MM.1S (cell line): ENCODE measurements around the gene ASPHD1.

Source experiments
- DNase-seq: peaks from one replicate; pipeline ENCODE4 v3.0.0-alpha.2; 2015
- H2AFZ ChIP-seq: fragments of 300-600 bp; sonication (generic); 2 replicates; pipeline ENCODE4 v1.6.0; 2016; ENCODE audit warnings: antibody characterized with exemption, low read length
- H3F3A ChIP-seq: fragments of 300-600 bp; sonication (generic); 2 replicates; pipeline ENCODE4 v1.6.1; 2016; ENCODE audit warnings: mild to moderate bottlenecking, antibody characterized with exemption, low read length, moderate library complexity, mixed read lengths; ENCODE audit not compliant: insufficient read depth
- H3K27ac ChIP-seq: fragments of 300-600 bp; sonication (generic); 2 replicates; pipeline ENCODE4 v1.5.1; 2016; ENCODE audit warnings: mild to moderate bottlenecking, low read length
- H3K27me3 ChIP-seq: fragments of 300-600 bp; sonication (generic); replicated peaks from 2 replicates; pipeline ENCODE4 v1.6.0; 2016; ENCODE audit warnings: low read length; ENCODE audit not compliant: insufficient read depth
- H3K36me3 ChIP-seq: fragments of 300-600 bp; sonication (generic); replicated peaks from 2 replicates; pipeline ENCODE4 v1.6.1; 2016; ENCODE audit warnings: mild to moderate bottlenecking, low read length, mixed read lengths; ENCODE audit not compliant: insufficient read depth
- H3K4me1 ChIP-seq: fragments of 300-600 bp; sonication (generic); 2 replicates; pipeline ENCODE4 v1.6.1; 2016; ENCODE audit warnings: low read length, mixed read lengths
- H3K4me2 ChIP-seq: fragments of 300-600 bp; sonication (generic); 2 replicates; pipeline ENCODE4 v1.6.0; 2016; ENCODE audit warnings: low read depth, low read length
- H3K4me3 ChIP-seq: fragments of 300-600 bp; sonication (generic); 2 replicates; pipeline ENCODE4 v1.5.1; 2016; ENCODE audit warnings: low read length, mixed read lengths
- H3K79me2 ChIP-seq: fragments of 300-600 bp; sonication (generic); 2 replicates; pipeline ENCODE4 v1.6.1; 2016; ENCODE audit warnings: mixed run types, low read length, mixed read lengths
- H3K9ac ChIP-seq: fragments of 300-600 bp; sonication (generic); 2 replicates; pipeline ENCODE4 v1.6.1; 2016; ENCODE audit warnings: low read length, mixed read lengths
- H3K9me2 ChIP-seq: fragments of 300-600 bp; sonication (generic); replicated peaks from 2 replicates; pipeline ENCODE4 v1.6.1; 2016; ENCODE audit warnings: mild to moderate bottlenecking, low read length, mixed read lengths; ENCODE audit not compliant: insufficient read depth
- H3K9me3 ChIP-seq: fragments of 300-600 bp; sonication (generic); replicated peaks from 2 replicates; pipeline ENCODE4 v1.6.1; 2016; ENCODE audit warnings: mild to moderate bottlenecking, low read length, mixed read lengths; ENCODE audit not compliant: insufficient read depth
- H4K20me1 ChIP-seq: fragments of 300-600 bp; sonication (generic); 2 replicates; pipeline ENCODE4 v1.6.1; 2016; ENCODE audit warnings: mild to moderate bottlenecking, low read length, moderate library complexity, mixed read lengths; ENCODE audit not compliant: insufficient read depth
- EZH2 ChIP-seq: fragments of 300-600 bp; sonication (generic); optimal IDR thresholded peaks from 2 replicates; pipeline ENCODE3; 2017; ENCODE audit warnings: low read depth, mild to moderate bottlenecking, antibody characterized with exemption, low read length, mixed read lengths
- EZH2phosphoT487 ChIP-seq: fragments of 300-600 bp; sonication (generic); IDR thresholded peaks from 2 replicates; pipeline ENCODE4 v1.6.1; 2018; ENCODE audit warnings: antibody characterized with exemption, low read length
- TF ChIP-seq, protein P1 (sequence below): fragments of 300-600 bp; sonication (generic); IDR thresholded peaks from 2 replicates; pipeline ENCODE4 v1.5.1; 2016; ENCODE audit warnings: antibody characterized with exemption, low read length, mixed read lengths

ASPHD1 gene

DNA sequence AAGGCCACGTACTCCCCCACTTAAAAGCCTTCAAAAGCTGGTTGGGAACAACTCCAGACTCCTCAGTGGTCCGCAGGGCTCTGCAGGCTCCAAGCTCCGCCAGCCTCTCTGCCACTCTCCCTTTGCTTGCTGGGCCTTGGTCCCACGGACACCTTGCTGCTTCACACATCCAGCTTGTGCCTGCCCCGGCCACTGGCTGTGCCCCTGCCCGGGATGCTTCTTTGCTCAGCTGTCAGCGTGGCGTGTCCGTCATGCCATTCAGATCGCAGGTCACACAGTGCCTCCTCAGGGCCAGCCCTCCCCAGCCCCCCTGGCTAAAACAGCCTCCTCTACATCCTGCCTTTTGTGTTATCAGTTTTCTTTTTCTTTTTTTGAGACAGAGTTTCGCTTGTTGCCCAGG is 11.8 kb downstream of the ASPHD1 start:
- Histone ChIP-seq H3K4me2 (no peak overlapping the region), H3K9me3 (no peaks in the 10 kb centered on the region), H3F3A (no peaks in the 10 kb centered on the region), H3K4me1 (no peaks in the 10 kb centered on the region), H3K27me3 (no peaks in the 10 kb centered on the region), H3K36me3 (no peaks in the 10 kb centered on the region), H3K4me3 (no peak overlapping the region), H3K9ac (no peak overlapping the region), H3K79me2 (no peaks in the 10 kb centered on the region), H2AFZ (no peak overlapping the region), H4K20me1 (no peaks in the 10 kb centered on the region), H3K9me2 (no peaks in the 10 kb centered on the region), H3K27ac (no peak overlapping the region)
- DNase-seq: no peak
- TF ChIP-seq, protein P1, sequence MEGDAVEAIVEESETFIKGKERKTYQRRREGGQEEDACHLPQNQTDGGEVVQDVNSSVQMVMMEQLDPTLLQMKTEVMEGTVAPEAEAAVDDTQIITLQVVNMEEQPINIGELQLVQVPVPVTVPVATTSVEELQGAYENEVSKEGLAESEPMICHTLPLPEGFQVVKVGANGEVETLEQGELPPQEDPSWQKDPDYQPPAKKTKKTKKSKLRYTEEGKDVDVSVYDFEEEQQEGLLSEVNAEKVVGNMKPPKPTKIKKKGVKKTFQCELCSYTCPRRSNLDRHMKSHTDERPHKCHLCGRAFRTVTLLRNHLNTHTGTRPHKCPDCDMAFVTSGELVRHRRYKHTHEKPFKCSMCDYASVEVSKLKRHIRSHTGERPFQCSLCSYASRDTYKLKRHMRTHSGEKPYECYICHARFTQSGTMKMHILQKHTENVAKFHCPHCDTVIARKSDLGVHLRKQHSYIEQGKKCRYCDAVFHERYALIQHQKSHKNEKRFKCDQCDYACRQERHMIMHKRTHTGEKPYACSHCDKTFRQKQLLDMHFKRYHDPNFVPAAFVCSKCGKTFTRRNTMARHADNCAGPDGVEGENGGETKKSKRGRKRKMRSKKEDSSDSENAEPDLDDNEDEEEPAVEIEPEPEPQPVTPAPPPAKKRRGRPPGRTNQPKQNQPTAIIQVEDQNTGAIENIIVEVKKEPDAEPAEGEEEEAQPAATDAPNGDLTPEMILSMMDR: no peak
- TF ChIP-seq EZH2phosphoT487 (no peak), EZH2 (no peak)

DNA sequence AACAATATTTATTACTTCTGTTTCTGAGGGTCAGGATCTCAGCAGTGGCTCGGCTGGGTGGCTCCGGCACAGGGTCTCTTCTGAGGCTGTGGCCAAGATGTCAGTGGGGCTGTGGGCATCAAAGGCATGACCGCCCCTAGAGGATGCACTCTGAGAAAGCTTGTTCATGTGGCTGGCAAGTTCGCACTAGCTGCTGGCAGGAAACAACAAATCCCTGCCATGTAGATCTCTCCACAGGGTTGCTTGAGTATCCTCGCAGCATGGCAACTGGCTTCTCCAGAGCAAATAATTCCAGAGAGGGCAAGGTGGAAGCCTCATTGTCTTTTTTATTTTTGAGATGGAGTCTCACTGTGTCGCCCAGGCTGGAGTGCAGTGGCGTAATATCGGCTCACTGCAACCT is 13.2 kb downstream of the ASPHD1 start:
- Histone ChIP-seq H3K4me3 (no peak overlapping the region), H3F3A (no peaks in the 10 kb centered on the region), H3K27me3 (no peaks in the 10 kb centered on the region), H3K36me3 (no peaks in the 10 kb centered on the region), H3K79me2 (no peaks in the 10 kb centered on the region), H3K27ac (no peak overlapping the region), H3K4me2 (no peak overlapping the region), H3K4me1 (no peaks in the 10 kb centered on the region), H3K9me3 (no peaks in the 10 kb centered on the region), H4K20me1 (no peaks in the 10 kb centered on the region), H2AFZ (no peak overlapping the region), H3K9me2 (no peaks in the 10 kb centered on the region), H3K9ac (no peak overlapping the region)
- TF ChIP-seq EZH2phosphoT487: no peak
- no peak for TF ChIP-seq EZH2
- TF ChIP-seq, protein P1: no peak
- DNase-seq: no peak

DNA sequence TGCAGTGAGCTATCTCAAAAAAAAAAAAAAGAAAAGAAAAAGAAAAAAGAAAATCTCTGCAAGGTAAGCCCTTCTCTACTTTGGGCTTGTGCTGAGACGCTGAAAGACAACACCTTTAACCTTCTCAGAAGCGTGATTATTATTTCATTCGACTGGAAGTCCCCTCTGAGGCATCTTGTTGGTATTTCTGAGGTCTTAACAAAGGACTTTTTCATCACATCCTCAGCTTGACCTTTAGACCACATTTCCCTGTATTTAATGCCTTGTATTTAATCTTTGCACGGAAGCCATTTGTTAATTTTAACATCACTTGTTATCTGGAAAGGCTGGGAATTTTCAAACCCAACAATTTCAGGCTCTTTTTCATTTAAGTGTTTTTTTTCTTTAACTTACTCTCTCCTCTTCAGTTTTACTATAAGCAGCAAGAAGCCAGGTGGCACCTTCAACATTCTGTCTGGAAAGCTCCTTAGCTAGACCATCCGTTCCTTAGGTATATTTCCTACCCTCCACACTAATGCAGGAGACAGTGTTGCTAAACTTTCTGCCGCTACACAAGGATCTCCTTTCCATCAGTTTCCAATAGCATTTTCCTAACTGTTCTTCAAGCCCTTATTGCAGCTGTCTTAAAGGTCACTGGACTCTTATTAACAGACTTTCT is 15.4 kb downstream of the ASPHD1 start:
- no peak overlapping the region for H3K4me3 ChIP-seq
- H3K36me3 ChIP-seq: no peaks in the 10 kb centered on the region; the same call in none of the 2 replicates
- no peaks in the 10 kb centered on the region for H3K79me2 ChIP-seq
- TF ChIP-seq, protein P1: no peak
- no peak for TF ChIP-seq EZH2
- no peak for TF ChIP-seq EZH2phosphoT487
- no peak overlapping the region for H3K4me2 ChIP-seq
- H3K9me2 ChIP-seq: no peaks in the 10 kb centered on the region
- no peak overlapping the region for H3K9ac ChIP-seq
- no peak overlapping the region for H2AFZ ChIP-seq
- no peaks in the 10 kb centered on the region for H3F3A ChIP-seq
- no peaks in the 10 kb centered on the region for H3K9me3 ChIP-seq
- H3K27me3 ChIP-seq: no peaks in the 10 kb centered on the region
- H4K20me1 ChIP-seq: no peaks in the 10 kb centered on the region
- H3K27ac ChIP-seq: no peak overlapping the region
- DNase-seq: no peak
- no peaks in the 10 kb centered on the region for H3K4me1 ChIP-seq
